Head of caudate nucleus (tissue), 42 donors: ENCODE measurements around the gene TNIP1.

Experiments used
- DNase-seq, 42 donors: peaks; one replicate each; pipeline versions ENCODE4 v3.0.0 to v3.0.0-alpha.2; 2020 to 2021; ENCODE audit warnings: mixed read lengths in 7 of 42
- intact Hi-C: fragments of 100-400 bp; cut with DNase I; formaldehyde crosslinking; loops from one replicate; pipeline ENCODE4 v1.15.0; 2022

The TNIP1 gene

DNA sequence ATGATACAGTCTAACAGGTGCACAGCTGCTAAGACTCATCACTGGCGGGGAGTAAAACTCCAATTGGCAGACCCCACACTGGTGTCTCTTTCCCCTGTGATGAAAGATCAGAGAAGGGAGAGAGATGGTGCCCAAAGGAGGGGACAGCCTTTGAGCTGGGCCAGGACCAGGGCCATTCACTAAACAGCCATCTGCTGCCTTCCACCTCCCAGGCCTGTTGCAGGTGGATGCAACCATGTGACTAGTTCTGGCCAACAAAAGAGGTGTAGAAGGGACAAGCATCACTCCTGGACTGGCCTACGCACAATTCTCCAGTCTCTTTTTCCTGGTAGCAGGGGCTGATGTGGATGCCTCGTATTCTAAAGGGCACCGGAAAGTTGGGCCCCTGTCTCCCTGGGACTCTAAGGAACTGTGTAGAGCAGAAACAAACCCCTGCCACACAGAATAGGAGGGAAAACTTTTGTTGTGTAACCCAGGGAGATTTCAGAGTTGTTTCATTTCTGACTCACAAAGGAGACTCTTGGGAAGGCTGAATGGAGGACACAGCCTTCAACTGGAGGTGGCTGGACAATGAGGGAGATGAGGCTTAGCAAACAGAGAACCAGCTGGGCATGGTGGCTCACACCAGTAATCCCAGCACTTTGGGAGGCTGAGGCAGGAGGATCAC, 26.9 kb downstream of the TNIP1 start:
- intact Hi-C loops: loop anchor here (5.0 kb wide), 1 partner anchor 63 kb away; no protein-coding TSS in a partner anchor
- DNase-seq: no peak

DNA sequence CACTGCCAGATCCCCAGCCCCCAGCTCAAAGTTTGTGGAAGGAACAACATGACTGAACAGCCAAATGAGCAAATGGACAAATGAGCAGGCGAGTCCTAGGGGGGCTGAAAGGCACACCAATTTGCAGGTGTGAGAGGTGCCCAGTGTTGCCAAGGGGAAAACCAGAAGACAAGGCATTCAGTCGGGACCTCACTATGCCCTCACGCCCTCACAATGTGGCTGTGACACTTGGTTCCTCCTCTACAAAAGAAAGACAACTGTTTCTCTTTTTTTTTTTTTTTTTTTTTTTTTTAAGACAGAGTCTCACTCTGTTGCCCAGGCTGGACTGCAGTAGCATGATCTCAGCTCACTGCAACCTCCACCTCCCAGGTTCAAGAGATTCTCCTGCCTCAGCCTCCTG, 28.0 kb downstream of the TNIP1 start:
- intact Hi-C loops: loop anchor here (5.0 kb wide), 1 partner anchor 64 kb away; no protein-coding TSS in a partner anchor
- DNase-seq: no peak

DNA sequence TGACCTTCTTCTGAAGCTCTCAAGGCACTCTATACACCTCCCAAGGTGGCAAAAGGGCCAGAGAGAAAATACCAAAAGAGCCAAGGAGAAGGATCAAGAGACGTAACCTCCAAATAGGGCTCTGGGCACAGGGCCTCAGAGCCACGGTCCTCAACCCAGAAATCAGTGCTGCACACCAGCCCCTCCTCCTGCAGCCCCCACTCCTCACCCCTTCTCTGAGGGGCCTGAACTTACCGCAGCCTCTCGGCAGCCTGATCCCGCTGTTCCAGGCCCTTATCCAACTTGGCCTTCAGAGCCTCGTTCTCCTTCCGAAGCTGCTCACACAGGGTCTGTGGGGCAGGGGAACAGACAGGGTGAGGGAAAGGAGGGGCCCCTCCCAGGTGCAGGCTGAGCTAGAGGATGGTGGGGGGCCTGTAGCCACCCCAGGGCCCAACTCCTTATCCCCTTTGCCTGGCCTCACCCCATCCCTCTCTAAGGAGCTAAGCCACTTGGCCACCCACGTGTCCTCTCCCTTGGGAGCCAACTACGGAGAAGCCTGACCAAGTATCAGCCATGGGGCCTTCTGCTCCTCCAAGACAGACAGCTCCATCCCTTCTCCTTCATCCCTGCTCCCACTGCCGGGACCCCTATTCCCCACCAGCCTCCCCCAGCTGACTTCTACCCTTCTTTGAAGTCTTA, 28.8 kb downstream of the TNIP1 start:
- DNase-seq: no peak
- intact Hi-C loops: loop anchor here (5.0 kb wide), 1 partner anchor 65 kb away; no protein-coding TSS in a partner anchor

DNA sequence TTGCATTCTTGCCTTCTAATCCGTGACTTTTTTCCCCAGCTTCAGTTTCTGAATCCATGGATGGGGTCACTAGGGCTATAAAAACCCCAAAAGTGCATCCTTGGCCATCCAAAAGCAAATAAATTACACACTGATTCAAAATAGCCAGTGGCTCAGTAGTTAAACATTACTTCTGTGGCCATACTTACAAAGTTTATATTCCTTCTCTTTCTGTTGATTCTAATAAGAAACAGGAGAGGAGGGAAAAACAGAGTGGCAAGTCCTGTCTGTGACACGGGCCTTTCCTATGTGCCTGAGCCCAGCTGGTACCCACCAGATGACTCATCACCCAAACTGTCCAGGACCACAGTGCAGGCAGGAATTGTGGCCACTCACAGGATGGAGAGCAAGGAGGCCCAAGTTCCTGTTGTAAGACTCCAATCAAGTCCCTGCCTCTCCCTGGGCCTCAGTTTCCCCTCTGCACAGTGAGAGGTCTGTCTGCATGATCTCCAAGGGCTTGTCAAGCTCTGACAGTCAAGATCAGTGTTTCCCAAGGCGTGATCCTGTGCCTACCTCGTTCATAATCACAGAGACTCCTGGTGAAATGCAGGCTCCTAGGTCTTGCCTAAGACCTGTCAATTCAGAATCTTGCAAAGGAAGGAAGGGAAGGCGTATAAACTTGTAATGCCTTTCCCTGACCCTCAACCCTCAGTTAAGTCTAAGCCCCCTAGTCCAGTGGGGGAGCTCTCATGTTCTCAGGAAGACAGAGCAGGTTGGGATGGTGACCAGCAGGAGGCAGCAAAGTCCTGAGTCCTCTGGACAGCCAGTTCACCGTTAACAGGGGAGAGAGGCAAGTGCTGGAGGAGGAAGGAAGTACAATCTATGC, 29.5 kb downstream of the TNIP1 start:
- intact Hi-C loops: loop anchor here (5.0 kb wide), 1 partner anchor 66 kb away; no protein-coding TSS in a partner anchor
- peak; percentile 44 to 90 (median 76) for DNase-seq

DNA sequence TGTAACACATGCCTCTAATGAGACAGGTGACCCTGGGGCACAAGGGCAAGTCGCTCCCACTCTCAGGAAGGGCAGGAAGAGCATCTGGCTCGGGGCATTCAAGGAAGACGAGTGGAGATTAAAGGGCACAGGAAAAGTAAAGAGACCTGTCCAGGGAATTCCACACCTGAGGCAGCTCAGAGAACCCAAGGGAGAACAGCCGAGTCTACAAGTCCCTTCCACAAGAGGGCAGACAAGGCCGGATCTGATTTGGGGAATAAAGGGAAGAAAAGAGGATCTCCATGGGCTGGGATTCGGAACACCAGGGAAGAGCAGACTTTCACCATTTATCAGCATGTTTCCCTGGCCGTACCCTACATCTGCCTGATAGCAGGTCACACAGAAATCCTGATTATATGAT, 32.3 kb downstream of the TNIP1 start:
- intact Hi-C loops: loop anchor here (10.0 kb wide), 1 partner anchor 264 kb away; no protein-coding TSS in a partner anchor

DNA sequence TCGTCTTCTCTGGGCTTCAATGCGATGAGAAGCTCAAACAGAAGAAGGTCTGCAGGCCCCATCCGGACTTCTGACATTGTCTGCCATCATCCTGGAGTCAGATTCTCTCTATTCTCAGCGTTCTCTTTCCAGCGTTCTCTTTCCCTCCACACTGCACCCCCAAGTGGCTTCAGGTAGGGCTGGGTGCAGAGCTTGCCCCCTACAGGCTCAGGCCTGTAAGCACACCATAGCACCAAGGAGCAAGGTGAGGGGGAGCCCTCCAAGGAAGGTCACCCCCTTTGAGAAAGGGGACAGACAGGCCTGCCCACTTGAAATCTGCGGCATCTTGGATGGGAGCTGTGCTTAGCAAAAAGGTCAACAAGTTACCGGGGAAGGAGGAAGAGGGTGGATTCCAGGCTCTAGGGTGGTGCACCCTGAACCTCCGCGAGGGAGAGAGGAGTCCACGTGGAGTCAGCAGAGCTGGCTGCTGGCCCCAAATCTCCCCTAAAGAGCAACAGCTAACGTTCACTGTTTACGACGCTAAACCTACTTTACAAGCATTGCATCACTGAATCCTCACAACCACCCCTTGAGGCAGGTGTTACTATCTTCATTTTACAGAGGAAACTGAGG, 32.9 kb downstream of the TNIP1 start:
- intact Hi-C loops: loop anchor here (10.0 kb wide), 1 partner anchor 263 kb away; no protein-coding TSS in a partner anchor
- peak in 31 of 42 donors; percentile 20 to 75 (median 43) for DNase-seq

More for the DNA sequence above, 32.3 kb downstream of the TNIP1 start:
- DNase-seq: peak in 13 of 42 donors; percentile 19 to 67 (median 42)

DNA sequence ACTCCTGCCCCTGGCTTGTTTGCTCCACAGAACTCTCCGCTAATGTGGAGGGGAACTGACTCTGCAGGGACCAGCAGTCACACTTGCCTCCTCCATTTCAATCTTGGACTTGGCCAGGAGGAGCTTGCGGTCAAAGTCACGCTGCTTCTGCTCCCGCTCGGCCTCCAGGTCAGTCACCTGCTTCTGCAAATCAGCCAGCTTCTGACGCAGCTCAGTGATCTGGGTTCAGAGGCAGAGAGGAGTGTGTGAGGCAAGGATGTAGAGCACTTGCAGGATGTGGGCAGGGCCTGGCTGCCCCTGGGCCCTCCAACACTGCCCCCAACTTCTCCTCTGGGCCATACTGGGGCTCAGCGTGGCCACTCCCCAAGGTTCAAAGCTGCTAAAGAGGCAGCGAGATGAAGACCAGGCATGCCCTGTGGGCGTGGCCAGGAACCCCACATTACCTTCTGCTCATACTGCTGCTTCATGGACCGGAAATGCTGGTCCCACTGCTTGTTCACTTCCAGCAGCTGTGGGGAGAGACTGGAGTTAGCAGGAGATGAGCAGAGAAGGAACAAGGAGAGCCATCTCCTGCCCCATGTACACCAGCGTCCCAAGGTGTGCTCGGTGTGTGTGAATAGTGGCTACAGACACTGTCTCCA, 38.3 kb downstream of the TNIP1 start:
- no peak for DNase-seq
- intact Hi-C loops: loop anchor here (10.0 kb wide), 1 partner anchor 258 kb away; no protein-coding TSS in a partner anchor

DNA sequence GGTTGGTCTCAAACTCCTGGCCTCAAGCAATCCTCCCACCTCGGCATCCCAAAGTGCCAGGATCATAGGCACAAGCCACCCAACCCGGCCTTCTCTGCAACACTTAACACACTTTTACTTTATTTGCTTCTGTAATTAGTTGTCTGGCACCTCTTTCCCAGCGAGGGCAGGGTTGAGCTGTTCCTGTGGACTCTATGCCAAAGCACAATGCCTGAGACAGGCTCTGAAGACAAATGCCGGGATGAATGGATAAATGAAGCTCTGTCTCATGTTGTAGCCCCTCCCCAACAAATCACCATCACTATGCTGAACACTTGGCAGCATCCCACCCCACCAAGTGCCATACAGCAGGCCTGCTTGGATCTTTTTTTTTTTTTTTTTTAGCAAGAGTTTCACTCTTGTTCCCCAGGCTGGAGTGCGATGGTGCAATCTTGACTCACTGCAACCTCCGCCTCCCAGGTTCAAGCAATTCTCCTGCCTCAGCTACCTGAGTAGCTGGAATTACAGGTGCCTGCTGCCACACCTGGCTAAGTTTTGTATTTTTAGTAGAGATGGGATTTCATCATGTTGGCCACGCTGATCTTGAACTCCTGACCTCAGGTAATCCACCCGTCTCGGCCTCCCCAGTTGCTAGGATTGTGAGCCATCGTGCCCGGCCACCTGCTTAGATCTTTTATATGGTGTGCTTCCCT, 39.1 kb downstream of the TNIP1 start:
- intact Hi-C loops: loop anchor here (10.0 kb wide), 1 partner anchor 257 kb away; no protein-coding TSS in a partner anchor
- peak in 10 of 42 donors; percentile 14 to 61 (median 32) for DNase-seq

DNA sequence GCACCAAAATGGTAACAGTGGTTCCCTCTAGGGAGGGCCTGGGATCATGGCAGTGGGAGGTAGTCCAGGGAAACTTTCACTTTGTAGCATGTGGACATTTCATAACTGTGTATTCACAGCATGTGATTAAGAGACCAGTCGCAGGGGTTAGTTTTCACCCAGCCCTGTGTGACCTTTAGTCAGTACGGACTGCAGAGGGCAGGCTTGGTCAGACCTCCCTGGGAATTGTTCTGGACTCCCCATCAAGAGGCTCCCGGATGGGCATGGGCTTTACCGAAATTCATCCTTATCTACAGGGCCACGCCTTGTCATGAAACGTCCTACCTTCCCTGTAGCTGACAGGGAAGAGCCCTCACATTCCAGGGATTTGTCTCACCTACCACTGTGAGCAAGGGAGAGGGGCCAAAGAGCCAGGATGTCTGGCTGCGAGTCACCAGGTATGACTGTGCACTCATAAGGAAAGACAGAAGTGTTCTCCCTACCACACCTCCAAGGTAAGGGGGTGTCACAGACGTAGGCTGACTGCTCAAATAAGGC, 40.6 kb downstream of the TNIP1 start:
- no peak for DNase-seq
- intact Hi-C loops: loop anchor here (10.0 kb wide), 1 partner anchor 255 kb away; no protein-coding TSS in a partner anchor

DNA sequence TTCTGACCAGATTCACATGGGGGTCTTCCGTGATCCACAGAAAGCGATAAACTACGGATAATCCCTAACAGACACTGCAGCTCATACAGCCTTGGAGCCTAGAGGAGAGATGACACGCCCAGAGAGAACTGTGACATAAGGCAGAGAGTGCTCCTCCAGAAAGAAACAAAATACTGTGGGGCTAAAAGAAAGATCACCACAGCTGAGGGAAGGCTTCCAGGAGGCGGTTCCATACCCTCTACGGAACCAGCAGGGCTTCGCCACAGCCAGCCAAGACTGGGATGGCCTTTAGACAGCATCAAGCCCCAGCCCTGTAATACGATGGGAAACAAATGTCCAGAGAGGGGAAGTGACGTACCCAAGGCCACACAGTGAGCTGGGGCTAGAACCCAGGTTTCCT, 41.2 kb downstream of the TNIP1 start:
- intact Hi-C loops: loop anchor here (10.0 kb wide), 1 partner anchor 255 kb away; no protein-coding TSS in a partner anchor
- DNase-seq: no peak

DNA sequence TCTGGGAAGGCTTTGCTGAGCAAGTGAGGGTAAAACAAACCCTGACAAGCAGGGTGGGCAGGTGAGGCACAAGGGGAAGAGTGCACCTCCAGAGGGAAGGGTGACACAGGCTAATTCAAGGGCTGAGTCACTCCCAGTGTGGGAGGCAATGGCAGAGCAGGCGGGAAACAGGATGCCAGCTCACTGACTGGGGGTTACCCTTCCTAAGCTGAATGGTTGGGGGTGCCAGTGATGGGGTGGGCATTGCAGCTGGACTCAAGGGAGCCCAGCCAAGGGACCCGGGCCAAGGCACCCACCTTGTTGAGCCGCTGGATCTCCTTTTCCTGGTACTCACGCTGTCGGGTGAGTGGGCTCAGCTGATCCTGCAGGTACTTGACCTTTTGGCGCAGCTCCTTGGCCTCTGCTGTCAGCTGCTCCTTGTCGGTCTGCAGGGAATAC, 42.0 kb downstream of the TNIP1 start:
- peak; percentile 22 to 92 (median 70) for DNase-seq
- intact Hi-C loops: no loop called here

DNA sequence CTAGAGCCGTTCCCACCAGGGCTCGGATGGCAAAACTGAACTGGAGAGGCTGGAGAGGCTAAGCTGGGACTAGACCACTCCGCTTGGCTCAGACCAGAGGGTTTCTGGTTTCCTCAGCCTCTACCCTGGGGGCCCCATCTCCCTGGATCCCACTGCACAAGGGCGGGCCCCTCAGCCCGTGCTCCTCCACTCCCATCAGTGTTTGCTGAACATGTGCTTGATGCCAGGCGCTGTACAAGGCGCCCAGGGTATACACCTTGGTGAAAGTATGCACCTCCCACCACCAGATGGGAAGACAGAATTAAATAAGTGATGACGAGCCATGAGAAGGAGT, 42.5 kb downstream of the TNIP1 start:
- DNase-seq: peak in 1 of 42 donors; percentile 15
- intact Hi-C loops: no loop called here

DNA sequence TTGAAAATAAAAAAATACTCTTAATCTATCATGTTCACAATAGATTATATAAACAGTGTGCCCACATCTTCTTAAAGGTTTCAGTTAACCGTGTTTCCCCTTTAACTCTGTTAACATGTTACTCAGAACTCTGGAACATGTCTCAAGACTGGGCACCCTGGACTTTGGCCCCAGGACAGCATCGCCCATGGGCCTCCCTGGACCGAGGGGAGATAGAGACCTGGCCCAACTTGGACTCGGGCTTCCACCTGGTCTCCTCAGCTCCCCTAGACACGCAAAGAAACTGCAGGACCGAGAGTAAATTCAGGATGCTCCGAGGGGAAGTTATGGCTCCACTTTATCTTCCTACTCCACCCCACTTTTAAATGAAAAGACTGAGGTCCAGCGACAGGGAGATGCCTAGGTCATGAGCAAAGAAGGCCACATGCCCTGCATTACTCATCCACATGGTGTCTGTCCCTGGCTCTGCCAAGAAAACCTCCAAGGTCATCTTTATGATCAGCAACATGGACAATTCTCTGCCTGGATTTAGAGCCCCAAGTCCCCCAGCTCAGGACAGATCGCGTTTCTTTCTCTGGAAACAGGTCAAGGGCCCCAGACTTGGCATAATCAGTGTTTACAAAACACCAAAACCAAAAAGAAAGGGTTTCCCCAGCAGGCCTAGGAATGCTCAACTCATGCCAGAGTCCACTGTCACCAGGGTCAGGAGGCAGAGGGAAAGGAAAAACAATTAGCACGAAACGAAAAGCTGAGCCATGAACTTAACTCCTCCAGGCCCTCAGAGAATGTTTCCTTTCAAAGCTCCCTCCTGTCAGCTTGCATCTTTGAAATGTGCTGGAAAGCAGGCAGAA, 43.0 kb downstream of the TNIP1 start:
- DNase-seq: peak in 2 of 42 donors; percentile 24
- intact Hi-C loops: no loop called here

DNA sequence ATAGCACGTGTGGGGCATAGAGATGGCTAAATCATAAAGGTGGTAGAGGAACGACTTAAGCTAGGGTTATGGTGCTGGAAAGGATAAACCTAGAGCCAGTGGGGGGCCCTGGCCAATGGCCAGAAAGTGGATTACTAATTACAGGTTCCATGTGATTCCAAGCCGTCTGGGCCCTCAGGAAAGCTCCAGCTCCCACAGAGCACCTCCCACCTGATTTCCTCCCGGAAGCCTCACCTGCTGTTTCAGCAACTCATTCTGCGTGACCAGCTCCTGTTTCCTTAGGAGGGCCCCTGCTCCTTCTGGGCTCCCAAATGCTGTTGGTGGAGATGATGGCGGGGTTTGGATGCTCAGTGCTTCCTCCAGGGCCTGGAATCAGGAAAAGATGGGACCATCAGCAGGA, 44.3 kb downstream of the TNIP1 start:
- no peak for DNase-seq
- intact Hi-C loops: no loop called here

DNA sequence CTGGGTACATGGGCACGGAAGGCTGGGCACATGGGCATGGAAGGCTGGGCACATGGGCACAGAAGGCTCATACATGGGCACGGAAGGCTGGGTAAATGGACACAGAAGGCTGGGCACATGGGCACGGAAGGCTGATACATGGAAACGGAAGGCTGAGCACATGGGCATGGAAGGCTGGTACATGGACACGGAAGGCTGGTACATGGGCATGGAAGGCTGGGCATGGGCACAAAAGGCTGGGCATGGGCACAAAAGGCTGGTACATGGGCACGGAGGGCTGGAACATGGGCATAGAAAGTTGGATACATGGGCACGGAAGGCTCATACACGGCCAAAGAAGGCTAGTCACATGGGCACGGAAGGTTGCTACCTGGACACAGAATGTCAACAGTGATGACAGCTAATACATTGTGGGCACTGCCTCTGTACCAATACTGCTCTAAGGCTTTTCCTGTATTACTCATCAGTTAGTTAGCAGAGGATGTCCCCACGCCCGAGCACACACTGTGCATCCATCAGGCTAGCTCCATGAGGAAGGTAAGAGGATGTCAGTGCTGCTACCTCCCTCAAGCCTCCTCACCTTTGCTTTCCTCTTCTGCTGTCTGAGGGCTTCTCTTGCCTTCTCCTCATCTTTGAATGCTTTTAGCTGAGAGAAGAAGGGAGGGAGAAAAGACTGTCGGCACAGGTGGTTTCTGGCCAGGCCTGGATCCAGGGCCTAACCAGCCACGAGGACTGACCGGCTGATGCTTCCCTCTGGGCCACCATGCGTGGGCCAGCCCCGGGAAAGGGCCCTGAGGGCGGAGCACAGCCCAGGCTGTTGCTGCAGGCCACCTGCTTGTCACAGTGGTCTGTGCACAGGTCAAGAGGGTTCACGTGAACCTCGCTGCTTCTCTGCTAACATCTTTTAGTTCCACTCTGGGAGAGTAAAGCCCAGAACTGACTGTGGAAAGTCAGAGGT, 46.1 kb downstream of the TNIP1 start:
- intact Hi-C loops: no loop called here
- peak in 2 of 42 donors; percentile 46 to 52 for DNase-seq
